Colonic mucosa (tissue), 4 donors: ENCODE results near the gene PSAP. TPM values are rescaled to one million over a fixed set of nuclear protein-coding genes. Genes with fewer than 3 reads are reported as not detected.

Source experiments
- DNase-seq: peaks from one replicate; pipeline ENCODE4 v3.0.0-alpha.2; 2020
- H3K27ac ChIP-seq: fragments of 200-600 bp; one replicate; pipeline ENCODE4 v1.8.0; 2021
- H3K27me3 ChIP-seq: fragments of 200-600 bp; one replicate; pipeline ENCODE4 v1.8.0; 2021
- H3K36me3 ChIP-seq: fragments of 200-600 bp; one replicate; pipeline ENCODE4 v1.8.0; 2021
- H3K4me1 ChIP-seq: fragments of 200-600 bp; one replicate; pipeline ENCODE4 v1.8.0; 2021; ENCODE audit warnings: mild to moderate bottlenecking
- H3K4me3 ChIP-seq: fragments of 200-600 bp; one replicate; pipeline ENCODE4 v1.8.0; 2021
- H3K9ac ChIP-seq, 2 donors: one replicate each; pipeline ENCODE4 v1.7.0; 2013; ENCODE audit warnings: control low read depth in 2 of 2, low read depth in 2 of 2, low read length in 2 of 2
- H3K9me3 ChIP-seq: fragments of 200-600 bp; one replicate; pipeline ENCODE4 v1.8.0; 2021
- CTCF ChIP-seq: fragments of 200-600 bp; IDR thresholded peaks from one replicate; pipeline ENCODE4 v1.8.0; 2022; ENCODE audit warnings: antibody characterized with exemption, mild to moderate bottlenecking
- intact Hi-C: fragments of 100-400 bp; cut with DNase I; formaldehyde crosslinking; loops from one replicate; pipeline ENCODE4 v1.14.1; 2022
- total RNA-seq, 2 donors: library from RNA; stranded (reverse); fragmentation: NEBNext Ultra II Directional in 1 of 2; extraction: Animal tissue kit (Norgen Biotek cat#: 25700) in 1 of 2; gene quantifications; one replicate each; pipeline ENCODE4 v1.2.1, GENCODE V29; 2021
- donor health status: healthy.
- donor health status: DM: no; HTN: no; CAD: no.
- donor health status: DM: no; HTN: no; CAD: no.

Gene PSAP
- total RNA-seq, 2 donors from 2014 or later: 363 to 629 TPM

- Histone ChIP-seq H3K9me3 (no peaks in the 10 kb centered on the region), H3K4me1 (no peaks in the 10 kb centered on the region), H3K36me3 (no peaks in the 10 kb centered on the region), H3K9ac (no peak overlapping the region), H3K27ac (no peak overlapping the region), H3K27me3 (no peaks in the 10 kb centered on the region), H3K4me3 (no peak overlapping the region)
- no peak for TF ChIP-seq CTCF
- DNase-seq: no peak
- intact Hi-C loops: no loop called here
Observed at GRCh38 chr10:71798308-71798624, 52.8 kb downstream of the PSAP start.

- Histone ChIP-seq H3K4me1 (no peaks in the 10 kb centered on the region), H3K4me3 (no peak overlapping the region), H3K9ac (no peak overlapping the region), H3K36me3 (no peaks in the 10 kb centered on the region), H3K27me3 (no peaks in the 10 kb centered on the region), H3K27ac (no peak overlapping the region), H3K9me3 (no peaks in the 10 kb centered on the region)
- intact Hi-C loops: no loop called here
- no peak for DNase-seq
- TF ChIP-seq CTCF: no peak
Observed at GRCh38 chr10:71797533-71798307, 53.3 kb downstream of the PSAP start.

GRCh38 chr10:71796749-71797405 is 54.2 kb downstream of the PSAP start:
- no peak overlapping the region for H3K9ac ChIP-seq
- intact Hi-C loops: no loop called here
- no peaks in the 10 kb centered on the region for H3K9me3 ChIP-seq
- no peak overlapping the region for H3K27ac ChIP-seq
- H3K4me1 ChIP-seq: no peaks in the 10 kb centered on the region
- no peak for TF ChIP-seq CTCF
- no peak for DNase-seq
- no peak overlapping the region for H3K4me3 ChIP-seq
- no peaks in the 10 kb centered on the region for H3K36me3 ChIP-seq
- no peaks in the 10 kb centered on the region for H3K27me3 ChIP-seq

GRCh38 chr10:71795248-71795647 is 55.8 kb downstream of the PSAP start:
- no peak for DNase-seq

More at GRCh38 chr10:71795248-71795647, 55.8 kb downstream of the PSAP start:
- H3K27ac ChIP-seq: no peak overlapping the region
- no peaks in the 10 kb centered on the region for H3K27me3 ChIP-seq
- no peak overlapping the region for H3K9ac ChIP-seq
- H3K9me3 ChIP-seq: no peaks in the 10 kb centered on the region
- no peaks in the 10 kb centered on the region for H3K4me1 ChIP-seq
- TF ChIP-seq CTCF: no peak
- intact Hi-C loops: no loop called here
- no peaks in the 10 kb centered on the region for H3K36me3 ChIP-seq
- H3K4me3 ChIP-seq: no peak overlapping the region
